Keratinocyte (primary cell): ENCODE measurements around the gene CCS.

ENCODE experiments used
- EZH2 ChIP-seq: IDR thresholded peaks from one replicate; pipeline ENCODE4 v1.6.1; 2012; ENCODE audit warnings: inconsistent platforms, mild to moderate bottlenecking, low read length, moderate library complexity
- TF ChIP-seq, protein P1 (sequence below), 3 experiments: IDR thresholded peaks in 1 of 3; conservative IDR thresholded peaks in 1 of 3; optimal IDR thresholded peaks in 1 of 3; 2 replicates in 2 of 3; 3 replicates in 1 of 3; pipeline versions ENCODE3 to v1.5.1; 2011; ENCODE audit warnings: low read length in 3 of 3, mild to moderate bottlenecking in 3 of 3, moderate library complexity in 2 of 3, control low read depth in 1 of 3, inconsistent platforms in 1 of 3; ENCODE audit not compliant: insufficient read depth in 2 of 3; ENCODE audit errors: extremely low read depth in 1 of 3

DNA sequence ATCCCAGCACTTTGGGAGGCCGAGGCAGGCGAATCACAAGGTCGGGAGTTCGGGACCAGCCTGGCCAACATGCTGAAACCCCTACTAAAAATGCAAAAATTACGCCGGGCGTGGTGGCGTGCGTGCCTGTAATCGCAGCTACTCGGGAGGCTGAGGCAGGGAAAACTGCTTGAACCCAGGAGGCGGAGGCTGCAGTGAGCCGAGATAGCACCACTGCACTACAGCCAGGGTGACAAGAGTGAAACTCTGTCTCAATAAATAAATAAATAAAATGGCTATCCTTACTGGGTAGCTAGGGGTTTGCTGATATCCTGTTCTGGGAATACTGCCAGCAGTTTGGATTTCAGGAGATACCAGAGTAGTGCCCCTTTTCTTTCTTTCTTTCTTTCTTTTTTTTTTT lies 21.1 kb downstream of the CCS start:
- TF ChIP-seq, protein P1, sequence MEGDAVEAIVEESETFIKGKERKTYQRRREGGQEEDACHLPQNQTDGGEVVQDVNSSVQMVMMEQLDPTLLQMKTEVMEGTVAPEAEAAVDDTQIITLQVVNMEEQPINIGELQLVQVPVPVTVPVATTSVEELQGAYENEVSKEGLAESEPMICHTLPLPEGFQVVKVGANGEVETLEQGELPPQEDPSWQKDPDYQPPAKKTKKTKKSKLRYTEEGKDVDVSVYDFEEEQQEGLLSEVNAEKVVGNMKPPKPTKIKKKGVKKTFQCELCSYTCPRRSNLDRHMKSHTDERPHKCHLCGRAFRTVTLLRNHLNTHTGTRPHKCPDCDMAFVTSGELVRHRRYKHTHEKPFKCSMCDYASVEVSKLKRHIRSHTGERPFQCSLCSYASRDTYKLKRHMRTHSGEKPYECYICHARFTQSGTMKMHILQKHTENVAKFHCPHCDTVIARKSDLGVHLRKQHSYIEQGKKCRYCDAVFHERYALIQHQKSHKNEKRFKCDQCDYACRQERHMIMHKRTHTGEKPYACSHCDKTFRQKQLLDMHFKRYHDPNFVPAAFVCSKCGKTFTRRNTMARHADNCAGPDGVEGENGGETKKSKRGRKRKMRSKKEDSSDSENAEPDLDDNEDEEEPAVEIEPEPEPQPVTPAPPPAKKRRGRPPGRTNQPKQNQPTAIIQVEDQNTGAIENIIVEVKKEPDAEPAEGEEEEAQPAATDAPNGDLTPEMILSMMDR (optimal IDR thresholded peaks at IDR 0.05 in 1 of 3, IDR thresholded peaks at IDR 0.05 in 1 of 3, conservative IDR thresholded peaks at IDR 0.05 in 1 of 3; ENCODE audit: extremely low read depth in 1 of 3, insufficient read depth in 2 of 3, low read length in 3 of 3): no peak
- TF ChIP-seq EZH2: no peak
